Activated CD4-positive, alpha-beta T cell treated with anti-CD3 and anti-CD28 coated beads, Interleukin-2, amount 10 ng/mL, durations not matched to agents 24 days and 14 days (primary cell): ENCODE results near the gene GZMM. TPM values are rescaled to one million over a fixed set of nuclear protein-coding genes. Genes with fewer than 3 reads are reported as not detected.

ENCODE experiments used
- DNase-seq: peaks from one replicate; pipeline ENCODE4 v3.0.0; 2022
- H3K27ac Mint-ChIP-seq: one replicate; pipeline ENCODE4 v1.8.0; 2022; ENCODE audit warnings: mild to moderate bottlenecking, mixed read lengths
- H3K27me3 Mint-ChIP-seq: one replicate; pipeline ENCODE4 v1.8.0; 2022; ENCODE audit warnings: mixed read lengths
- H3K36me3 Mint-ChIP-seq: one replicate; pipeline ENCODE4 v1.8.0; 2022; ENCODE audit warnings: low read depth, mild to moderate bottlenecking, mixed read lengths
- H3K4me1 Mint-ChIP-seq: one replicate; pipeline ENCODE4 v1.8.0; 2021; ENCODE audit warnings: mixed read lengths
- H3K4me3 Mint-ChIP-seq: one replicate; pipeline ENCODE4 v1.8.0; 2022; ENCODE audit warnings: mild to moderate bottlenecking, moderate library complexity, mixed read lengths
- H3K9me3 Mint-ChIP-seq: one replicate; pipeline ENCODE4 v1.8.0; 2021; ENCODE audit warnings: mixed read lengths
- intact Hi-C: fragments of 100-400 bp; cut with micrococcal nuclease; formaldehyde crosslinking; loops from one replicate; pipeline ENCODE4 v1.15.1; 2023
- total RNA-seq: library from RNA; stranded (reverse); gene quantifications from 2 replicates; pipeline ENCODE4 v1.2.3, GENCODE V29; 2022

The GZMM gene
- total RNA-seq, 1 donor from 2014 or later: 37.6 TPM

DNA sequence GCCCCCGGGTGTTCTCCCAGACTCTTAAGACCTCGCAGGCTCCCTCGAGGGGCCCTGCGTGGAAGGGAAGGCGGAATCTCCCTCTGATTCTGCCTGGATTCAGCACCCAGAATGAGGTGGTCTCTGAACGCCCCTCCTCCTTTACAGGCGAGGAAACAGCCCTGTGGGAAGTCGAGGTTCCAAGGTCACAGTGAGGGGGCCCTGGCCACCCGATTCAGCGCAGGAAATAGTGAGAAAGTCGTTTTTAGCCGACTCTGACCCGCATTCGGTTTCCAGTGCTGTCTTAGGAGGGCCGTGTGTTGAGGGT is 29.6 kb downstream of the GZMM start:
- H3K27me3 Mint-ChIP-seq: no peaks in the 10 kb centered on the region
- H3K4me3 Mint-ChIP-seq: peak overlapping the region; percentile 90
- peaks cover 30% of the 10 kb centered on the region for H3K4me1 Mint-ChIP-seq
- intact Hi-C loops: loop anchor here (2.0 kb wide), 3 partner anchors 15 to 67 kb away; partner anchors contain the start of genes HCN2 and TPGS1
- peak; percentile 72 for DNase-seq
- peak overlapping the region; percentile 75 for H3K27ac Mint-ChIP-seq
- H3K36me3 Mint-ChIP-seq: peaks cover 5% of the 10 kb centered on the region
- no peaks in the 10 kb centered on the region for H3K9me3 Mint-ChIP-seq

DNA sequence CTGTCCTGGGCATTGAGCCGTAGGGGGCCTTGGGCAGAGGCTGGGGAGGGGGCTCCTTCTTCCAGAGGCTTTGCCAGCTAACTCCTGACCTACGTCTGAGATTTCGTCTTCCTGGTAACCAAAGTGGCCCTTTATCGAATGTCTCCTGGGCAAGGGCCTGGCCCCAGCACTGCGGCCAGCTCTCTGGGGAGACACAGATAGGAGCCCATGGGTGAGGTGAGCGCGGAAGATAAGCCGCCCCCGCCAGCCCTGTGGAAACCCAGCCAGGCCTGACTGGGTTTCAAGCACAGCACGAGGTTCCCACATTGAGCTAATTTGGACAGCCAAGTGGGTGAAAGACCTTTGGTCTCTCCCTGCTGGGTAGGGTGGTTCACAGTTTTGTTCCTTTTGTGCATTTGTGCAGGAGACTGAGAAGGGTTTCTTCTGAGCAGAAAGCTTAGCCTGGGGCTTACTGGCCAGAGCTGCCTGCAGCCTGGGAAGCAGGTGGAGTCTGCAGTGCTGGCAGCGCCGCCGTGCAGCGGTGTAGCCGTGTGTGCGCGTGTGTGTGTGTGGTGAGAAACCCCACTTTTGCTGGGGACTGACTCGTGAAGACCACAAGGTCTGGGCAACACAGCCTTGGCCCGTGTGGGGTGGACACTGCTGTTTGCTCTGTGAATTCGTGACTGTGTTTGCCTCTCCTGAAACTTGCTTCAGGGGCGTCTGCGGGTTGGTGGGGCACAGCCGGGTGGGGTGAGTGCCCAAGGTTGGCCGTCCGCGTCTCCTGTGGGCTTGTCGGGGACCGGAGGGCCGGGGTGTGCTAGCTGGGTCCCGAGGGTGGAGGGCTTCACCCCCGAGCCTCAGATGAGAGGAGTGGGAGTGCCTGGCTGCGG is 31.0 kb downstream of the GZMM start:
- no peaks in the 10 kb centered on the region for H3K27me3 Mint-ChIP-seq
- DNase-seq: peak; percentile 60
- intact Hi-C loops: no loop called here
- H3K9me3 Mint-ChIP-seq: no peaks in the 10 kb centered on the region
- H3K27ac Mint-ChIP-seq: peak overlapping the region; percentile 45
- H3K4me3 Mint-ChIP-seq: peak overlapping the region; percentile 64
- H3K4me1 Mint-ChIP-seq: peaks cover 27% of the 10 kb centered on the region
- H3K36me3 Mint-ChIP-seq: peaks cover 8% of the 10 kb centered on the region

- no peaks in the 10 kb centered on the region for H3K9me3 Mint-ChIP-seq
- peak; percentile 56 for DNase-seq
- no peaks in the 10 kb centered on the region for H3K27me3 Mint-ChIP-seq
- no peak overlapping the region for H3K27ac Mint-ChIP-seq
- peaks cover 10% of the 10 kb centered on the region for H3K36me3 Mint-ChIP-seq
- intact Hi-C loops: no loop called here
- H3K4me1 Mint-ChIP-seq: peaks cover 24% of the 10 kb centered on the region
- no peak overlapping the region for H3K4me3 Mint-ChIP-seq
Measured at GRCh38 chr19:575527-576506, 32.0 kb downstream of the GZMM start.

GRCh38 chr19:576768-577438 is 33.0 kb downstream of the GZMM start:
- no peaks in the 10 kb centered on the region for H3K9me3 Mint-ChIP-seq
- H3K36me3 Mint-ChIP-seq: peaks cover 10% of the 10 kb centered on the region
- no peak overlapping the region for H3K27ac Mint-ChIP-seq
- DNase-seq: no peak
- H3K27me3 Mint-ChIP-seq: no peaks in the 10 kb centered on the region
- H3K4me3 Mint-ChIP-seq: no peak overlapping the region
- peaks cover 14% of the 10 kb centered on the region for H3K4me1 Mint-ChIP-seq
- intact Hi-C loops: no loop called here

GRCh38 chr19:577439-578392 is 33.9 kb downstream of the GZMM start:
- no peak overlapping the region for H3K27ac Mint-ChIP-seq
- H3K36me3 Mint-ChIP-seq: peaks cover 11% of the 10 kb centered on the region
- H3K9me3 Mint-ChIP-seq: no peaks in the 10 kb centered on the region
- H3K27me3 Mint-ChIP-seq: no peaks in the 10 kb centered on the region
- DNase-seq: peak; percentile 58
- no peak overlapping the region for H3K4me3 Mint-ChIP-seq
- peaks cover 13% of the 10 kb centered on the region for H3K4me1 Mint-ChIP-seq
- intact Hi-C loops: no loop called here

DNA sequence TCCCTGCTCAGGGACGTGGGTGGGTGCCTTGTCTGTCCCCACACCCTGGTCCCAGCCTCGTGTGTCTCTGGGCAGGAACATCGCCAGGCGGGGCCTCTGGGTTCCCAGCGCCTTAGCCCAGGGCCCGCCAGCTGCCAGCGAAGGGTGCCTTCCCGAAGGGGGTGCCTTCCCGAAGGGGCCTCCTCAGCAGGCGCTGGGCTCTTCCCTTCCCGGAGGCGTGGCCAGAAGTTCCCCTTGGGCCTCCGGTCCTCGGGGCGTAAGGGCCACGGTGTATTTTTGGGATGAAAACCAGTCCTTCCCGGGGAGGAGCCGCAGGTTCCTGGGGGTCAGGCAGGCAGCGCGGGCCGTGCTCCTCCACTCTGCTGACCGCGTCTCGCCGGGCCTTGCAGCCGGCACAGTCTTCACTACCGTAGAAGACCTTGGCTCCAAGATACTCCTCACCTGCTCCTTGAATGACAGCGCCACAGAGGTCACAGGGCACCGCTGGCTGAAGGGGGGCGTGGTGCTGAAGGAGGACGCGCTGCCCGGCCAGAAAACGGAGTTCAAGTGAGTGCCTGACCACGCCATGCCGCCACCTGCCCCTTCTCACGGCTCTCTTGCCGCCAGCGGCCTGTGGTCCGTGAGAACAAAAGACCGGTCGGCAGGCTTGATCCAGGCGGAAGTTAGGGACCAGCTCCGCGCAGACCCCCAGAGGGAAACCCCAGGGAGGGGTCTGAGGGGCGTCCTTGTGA is 35.4 kb downstream of the GZMM start:
- H3K27me3 Mint-ChIP-seq: no peaks in the 10 kb centered on the region
- no peak overlapping the region for H3K27ac Mint-ChIP-seq
- H3K4me3 Mint-ChIP-seq: no peak overlapping the region
- peaks cover 10% of the 10 kb centered on the region for H3K4me1 Mint-ChIP-seq
- H3K36me3 Mint-ChIP-seq: peaks cover 16% of the 10 kb centered on the region
- intact Hi-C loops: no loop called here
- DNase-seq: no peak
- H3K9me3 Mint-ChIP-seq: no peaks in the 10 kb centered on the region

DNA sequence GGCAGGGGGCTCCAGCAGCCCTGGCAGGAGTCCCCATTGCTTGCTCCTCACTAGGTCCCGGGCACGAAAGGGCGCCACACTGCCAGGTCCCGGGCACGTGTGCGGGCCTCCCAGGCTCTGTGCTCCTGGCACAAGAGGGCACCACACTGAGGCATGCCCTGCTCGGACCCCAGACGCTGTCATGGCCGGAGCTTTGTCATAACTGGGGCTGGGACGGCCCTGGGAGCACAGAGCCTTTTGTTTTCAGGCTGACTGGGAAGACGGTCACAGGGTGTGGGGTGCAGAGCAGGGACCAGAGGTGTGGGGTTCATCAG is 35.9 kb downstream of the GZMM start:
- no peaks in the 10 kb centered on the region for H3K9me3 Mint-ChIP-seq
- intact Hi-C loops: no loop called here
- H3K4me3 Mint-ChIP-seq: no peak overlapping the region
- peaks cover 7% of the 10 kb centered on the region for H3K4me1 Mint-ChIP-seq
- H3K27me3 Mint-ChIP-seq: no peaks in the 10 kb centered on the region
- no peak overlapping the region for H3K27ac Mint-ChIP-seq
- H3K36me3 Mint-ChIP-seq: peaks cover 16% of the 10 kb centered on the region
- no peak for DNase-seq

GRCh38 chr19:580274-580835 is 36.5 kb downstream of the GZMM start:
- H3K4me1 Mint-ChIP-seq: peaks cover 3% of the 10 kb centered on the region
- H3K27ac Mint-ChIP-seq: no peak overlapping the region
- H3K27me3 Mint-ChIP-seq: no peaks in the 10 kb centered on the region
- H3K9me3 Mint-ChIP-seq: no peaks in the 10 kb centered on the region
- peaks cover 15% of the 10 kb centered on the region for H3K36me3 Mint-ChIP-seq
- no peak overlapping the region for H3K4me3 Mint-ChIP-seq
- DNase-seq: no peak
- intact Hi-C loops: no loop called here

DNA sequence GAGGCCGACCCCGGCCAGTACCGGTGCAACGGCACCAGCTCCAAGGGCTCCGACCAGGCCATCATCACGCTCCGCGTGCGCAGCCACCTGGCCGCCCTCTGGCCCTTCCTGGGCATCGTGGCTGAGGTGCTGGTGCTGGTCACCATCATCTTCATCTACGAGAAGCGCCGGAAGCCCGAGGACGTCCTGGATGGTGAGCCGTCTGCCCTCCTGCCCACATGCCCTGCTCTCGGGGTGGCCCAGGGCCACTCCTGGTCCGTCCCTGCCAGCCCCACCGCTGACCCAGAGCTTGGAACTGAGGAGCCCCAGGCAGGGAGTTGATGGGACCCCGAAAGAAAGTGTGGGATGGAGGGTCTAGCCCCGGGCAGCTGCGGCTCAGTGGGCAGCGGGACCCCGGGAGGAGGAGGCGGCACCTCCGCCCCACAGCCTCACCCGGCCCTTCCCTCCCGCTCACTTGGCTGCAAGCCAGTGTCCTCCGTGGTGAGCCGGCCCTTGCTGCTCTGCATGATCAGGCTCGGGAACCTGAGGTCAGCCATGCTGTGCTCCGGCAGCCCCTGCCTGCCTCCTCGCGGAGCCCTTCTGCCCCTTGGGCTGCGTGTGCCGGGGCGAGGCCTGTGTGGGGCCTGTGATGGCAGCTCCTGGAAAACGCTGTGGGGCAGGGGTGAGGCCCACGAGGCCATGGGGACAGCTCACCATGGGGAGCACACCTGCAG is 37.7 kb downstream of the GZMM start:
- DNase-seq: no peak
- Mint-ChIP-seq H3K27me3 (no peaks in the 10 kb centered on the region), H3K27ac (no peak overlapping the region), H3K9me3 (no peaks in the 10 kb centered on the region), H3K4me3 (no peak overlapping the region), H3K36me3 (peaks cover 13% of the 10 kb centered on the region), H3K4me1 (peaks cover 2% of the 10 kb centered on the region)
- intact Hi-C loops: no loop called here

DNA sequence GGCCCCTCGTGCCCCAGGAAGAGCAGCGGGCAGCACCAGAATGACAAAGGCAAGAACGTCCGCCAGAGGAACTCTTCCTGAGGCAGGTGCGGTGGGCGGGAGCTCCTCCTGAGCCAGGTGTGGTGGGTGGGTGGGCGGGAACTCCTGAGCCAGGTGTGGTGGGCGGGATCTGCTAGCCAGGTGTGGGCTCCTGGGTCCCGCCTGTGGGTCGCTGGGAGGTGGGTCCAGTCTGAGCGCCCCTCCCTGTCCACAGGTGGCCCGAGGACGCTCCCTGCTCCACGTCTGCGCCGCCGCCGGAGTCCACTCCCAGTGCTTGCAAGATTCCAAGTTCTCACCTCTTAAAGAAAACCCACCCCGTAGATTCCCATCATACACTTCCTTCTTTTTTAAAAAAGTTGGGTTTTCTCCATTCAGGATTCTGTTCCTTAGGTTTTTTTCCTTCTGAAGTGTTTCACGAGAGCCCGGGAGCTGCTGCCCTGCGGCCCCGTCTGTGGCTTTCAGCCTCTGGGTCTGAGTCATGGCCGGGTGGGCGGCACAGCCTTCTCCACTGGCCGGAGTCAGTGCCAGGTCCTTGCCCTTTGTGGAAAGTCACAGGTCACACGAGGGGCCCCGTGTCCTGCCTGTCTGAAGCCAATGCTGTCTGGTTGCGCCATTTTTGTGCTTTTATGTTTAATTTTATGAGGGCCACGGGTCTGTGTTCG is 38.8 kb downstream of the GZMM start:
- Mint-ChIP-seq H3K4me1 (peaks cover 2% of the 10 kb centered on the region), H3K27ac (no peak overlapping the region), H3K4me3 (no peak overlapping the region), H3K9me3 (no peaks in the 10 kb centered on the region), H3K36me3 (peaks cover 13% of the 10 kb centered on the region), H3K27me3 (no peaks in the 10 kb centered on the region)
- DNase-seq: no peak
- intact Hi-C loops: no loop called here

DNA sequence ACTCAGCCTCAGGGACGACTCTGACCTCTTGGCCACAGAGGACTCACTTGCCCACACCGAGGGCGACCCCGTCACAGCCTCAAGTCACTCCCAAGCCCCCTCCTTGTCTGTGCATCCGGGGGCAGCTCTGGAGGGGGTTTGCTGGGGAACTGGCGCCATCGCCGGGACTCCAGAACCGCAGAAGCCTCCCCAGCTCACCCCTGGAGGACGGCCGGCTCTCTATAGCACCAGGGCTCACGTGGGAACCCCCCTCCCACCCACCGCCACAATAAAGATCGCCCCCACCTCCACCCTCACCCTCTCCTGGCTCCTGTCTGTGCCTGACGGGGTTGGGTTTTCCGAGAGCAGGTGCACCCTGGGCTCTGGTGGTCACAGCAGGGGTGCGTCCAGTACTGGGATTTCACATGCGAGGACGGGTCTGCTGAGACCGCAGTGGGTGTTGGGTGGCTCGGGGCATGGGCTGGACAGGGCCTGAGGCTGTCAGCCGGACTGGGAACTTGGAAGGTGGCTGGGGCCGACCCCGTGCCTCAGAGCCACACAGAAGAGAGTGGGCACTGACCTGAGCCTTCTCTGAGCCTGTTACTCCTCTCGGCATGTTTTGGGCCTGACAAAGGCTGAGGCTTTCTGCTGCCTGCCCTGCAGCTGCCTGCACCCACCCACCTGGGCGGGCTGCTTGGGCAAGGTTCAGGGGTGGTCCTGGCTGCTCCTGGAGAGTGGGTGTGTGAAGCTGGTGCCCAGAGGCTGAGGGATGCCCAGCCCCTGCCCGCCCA is 39.5 kb downstream of the GZMM start:
- Mint-ChIP-seq H3K4me3 (no peak overlapping the region), H3K36me3 (peaks cover 12% of the 10 kb centered on the region), H3K27ac (no peak overlapping the region), H3K4me1 (peaks cover 2% of the 10 kb centered on the region), H3K9me3 (no peaks in the 10 kb centered on the region), H3K27me3 (peaks cover 2% of the 10 kb centered on the region)
- no peak for DNase-seq
- intact Hi-C loops: no loop called here
